Smooth muscle cell (in vitro differentiated cells): ENCODE data around the gene SMG6. TPM values are rescaled to one million over a fixed set of nuclear protein-coding genes. Genes with fewer than 3 reads are reported as not detected.
"Not testable (repeated sequence)": the region's sequence is repeated elsewhere in the genome, so short reads cannot be mapped to it uniquely, and the experiment has no call there.

Source experiments
- DNase-seq: peaks from one replicate; lab custom pipeline; 2025; ENCODE audit not compliant: unreplicated experiment; lab: John Stamatoyannopoulos, UW
- H2AFZ ChIP-seq: fragments of 200-600 bp; sonication (generic); 2 replicates; pipeline ENCODE4 v1.6.0; 2016; ENCODE audit warnings: antibody characterized with exemption, low read depth, mild to moderate bottlenecking
- H3F3A ChIP-seq: fragments of 200-600 bp; sonication (generic); 2 replicates; pipeline ENCODE4 v1.6.0; 2017; ENCODE audit warnings: antibody characterized with exemption, low read depth
- H3K27ac ChIP-seq: fragments of 200-600 bp; sonication (generic); 2 replicates; pipeline ENCODE4 v1.5.1; 2016; ENCODE audit warnings: low read depth, mild to moderate bottlenecking
- H3K27me3 ChIP-seq: fragments of 200-600 bp; sonication (generic); 2 replicates; pipeline ENCODE4 v1.6.1; 2016; ENCODE audit warnings: low read depth, mild to moderate bottlenecking
- H3K36me3 ChIP-seq: fragments of 200-600 bp; sonication (generic); 2 replicates; pipeline ENCODE4 v1.5.1; 2016; ENCODE audit warnings: low read depth
- H3K4me1 ChIP-seq: fragments of 200-600 bp; sonication (generic); 2 replicates; pipeline ENCODE4 v1.5.1; 2016; ENCODE audit warnings: low read depth
- H3K4me2 ChIP-seq: fragments of 200-600 bp; sonication (generic); 2 replicates; pipeline ENCODE4 v1.6.0; 2016; ENCODE audit warnings: mild to moderate bottlenecking
- H3K4me3 ChIP-seq: fragments of 200-600 bp; sonication (generic); 2 replicates; pipeline ENCODE4 v1.5.1; 2016; ENCODE audit warnings: mild to moderate bottlenecking
- H3K79me2 ChIP-seq: fragments of 200-600 bp; sonication (generic); 2 replicates; pipeline ENCODE4 v1.6.0; 2016; ENCODE audit warnings: low read depth, mild to moderate bottlenecking
- H3K9ac ChIP-seq: fragments of 200-600 bp; sonication (generic); 2 replicates; pipeline ENCODE4 v1.6.0; 2016; ENCODE audit warnings: low read depth
- H3K9me3 ChIP-seq: fragments of 200-600 bp; sonication (generic); replicated peaks from 2 replicates; pipeline ENCODE4 v1.5.1; 2016; ENCODE audit warnings: low read depth
- H4K20me1 ChIP-seq: fragments of 200-600 bp; sonication (generic); 2 replicates; pipeline ENCODE4 v1.6.0; 2016; ENCODE audit warnings: low read depth
- CTCF ChIP-seq: fragments of 200-600 bp; sonication (generic); IDR thresholded peaks from 2 replicates; pipeline ENCODE4 v1.5.1; 2017; ENCODE audit warnings: borderline replicate concordance, mild to moderate bottlenecking, antibody characterized with exemption; ENCODE audit not compliant: insufficient read depth, poor library complexity, severe bottlenecking
- WGBS: methylation state at CpG from one replicate; pipeline ENCODE4 v1.1.7; 2016; ENCODE audit warnings: low lambda C conversion rate; 5-methylcytosine and 5-hydroxymethylcytosine counted together
- polyA plus RNA-seq: library from polyadenylated mRNA; unstranded; fragments of >200 nt; fragmentation: Nextera tagmentation; extraction: Ambion mirVana; gene quantifications from 2 replicates; pipeline ENCODE4 v1.2.1, GENCODE V29; 2016
- total RNA-seq: library from RNA; depleted of rRNA; stranded (reverse); fragments of >200 nt; gene quantifications from 2 replicates; pipeline ENCODE4 v1.2.3, GENCODE V29; 2014

SMG6 gene
- total and polyA plus RNA-seq, 2 experiments from 2014 or later, result 10.6 to 21.4 TPM

GRCh38 chr17:2262135-2262587 is 41.4 kb downstream of the SMG6 start:
- WGBS, result 92% methylated on average over 2 of the region's 2 CpGs

GRCh38 chr17:2259769-2260536 is 43.6 kb downstream of the SMG6 start:
- Histone ChIP-seq H3K27ac (peak overlapping the region; percentile 20), H3K27me3 (no peaks in the 10 kb centered on the region), H3K79me2 (peaks cover 24% of the 10 kb centered on the region), H3K4me3 (no peak overlapping the region), H4K20me1 (peaks cover 48% of the 10 kb centered on the region), H3K9ac (no peak overlapping the region), H3K9me3 (no peaks in the 10 kb centered on the region), H3K4me1 (no peaks in the 10 kb centered on the region), H3F3A (peaks cover 6% of the 10 kb centered on the region), H3K36me3 (no peaks in the 10 kb centered on the region), H3K4me2 (no peak overlapping the region), H2AFZ (no peak overlapping the region)
- no peak for DNase-seq
- 83% methylated on average over 8 of the region's 8 CpGs for WGBS
- no peak for TF ChIP-seq CTCF

More at GRCh38 chr17:2262135-2262587, 41.4 kb downstream of the SMG6 start:
- no peak for DNase-seq
- no peaks in the 10 kb centered on the region for H3K27me3 ChIP-seq
- no peak for TF ChIP-seq CTCF
- H3F3A ChIP-seq, result peaks cover 6% of the 10 kb centered on the region
- H3K36me3 ChIP-seq, result peaks cover 3% of the 10 kb centered on the region
- H3K9me3 ChIP-seq, result no peaks in the 10 kb centered on the region
- peaks cover 66% of the 10 kb centered on the region for H4K20me1 ChIP-seq
- peaks cover 24% of the 10 kb centered on the region for H3K79me2 ChIP-seq
- peak overlapping the region; percentile 32 for H3K27ac ChIP-seq
- no peak overlapping the region for H3K4me3 ChIP-seq
- H2AFZ ChIP-seq, result no peak overlapping the region
- H3K4me1 ChIP-seq, result no peaks in the 10 kb centered on the region
- no peak overlapping the region for H3K4me2 ChIP-seq
- H3K9ac ChIP-seq, result no peak overlapping the region

- H2AFZ ChIP-seq, H3K4me1 ChIP-seq, H3K9ac ChIP-seq, DNase-seq, H3K36me3 ChIP-seq, H3K27me3 ChIP-seq, H3K27ac ChIP-seq, H3F3A ChIP-seq, H3K4me2 ChIP-seq, H3K4me3 ChIP-seq, H3K9me3 ChIP-seq: not testable (repeated sequence)
- Histone ChIP-seq H4K20me1 (peaks cover 39% of the 10 kb centered on the region), H3K79me2 (peaks cover 24% of the 10 kb centered on the region)
- WGBS, result 99% methylated on average over 8 of the region's 8 CpGs
These were observed 44.8 kb downstream of the SMG6 start for GRCh38 chr17:2258830-2259229.

GRCh38 chr17:2253768-2254406 is 49.7 kb downstream of the SMG6 start:
- no peak overlapping the region for H3K4me3 ChIP-seq
- H3K79me2 ChIP-seq, result peaks cover 13% of the 10 kb centered on the region
- no peaks in the 10 kb centered on the region for H3F3A ChIP-seq
- no peak overlapping the region for H3K27ac ChIP-seq
- DNase-seq, result no peak
- WGBS, result 92% methylated on average over 5 of the region's 5 CpGs
- no peak for TF ChIP-seq CTCF
- H3K27me3 ChIP-seq, result no peaks in the 10 kb centered on the region
- H3K4me2 ChIP-seq, result no peak overlapping the region
- H3K9me3 ChIP-seq, result no peaks in the 10 kb centered on the region
- no peaks in the 10 kb centered on the region for H3K36me3 ChIP-seq
- H3K4me1 ChIP-seq, result no peaks in the 10 kb centered on the region
- H3K9ac ChIP-seq, result no peak overlapping the region
- peaks cover 7% of the 10 kb centered on the region for H4K20me1 ChIP-seq
- H2AFZ ChIP-seq, result no peak overlapping the region
